Measurements from ENCODE around the gene FRMD4B. TPM values are rescaled to one million over a fixed set of nuclear protein-coding genes. Genes with fewer than 3 reads are reported as not detected.

FRMD4B gene
- total RNA-seq, 1 experiment from 2014 or later = 0.90 TPM

DNA sequence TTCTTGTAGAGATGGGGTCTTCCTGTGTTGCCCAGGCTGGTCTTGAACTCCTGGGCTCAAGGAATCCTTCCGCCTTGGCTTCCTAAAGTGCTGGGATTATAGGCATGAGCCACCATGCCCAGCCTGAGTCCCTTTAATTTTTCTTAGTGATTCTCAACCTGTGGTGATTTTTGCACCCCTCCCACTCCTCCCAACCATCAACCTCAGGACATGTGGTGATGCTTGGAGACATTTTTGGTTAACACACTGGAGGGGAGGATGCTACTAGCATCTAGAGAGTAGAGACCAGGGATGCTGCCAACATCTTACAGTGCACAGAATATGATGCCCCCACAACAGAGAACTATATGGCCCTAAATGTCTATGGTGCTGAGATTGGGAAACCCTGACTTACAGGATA is 180.5 kb downstream of the FRMD4B start:
- POLR2A ChIA-PET = no interaction called here
- BruUV-seq (replicated peaks) = no TSS peak
- no peak for ATAC-seq
- Histone ChIP-seq H3K9me3 (ENCODE audit: control insufficient read depth, insufficient read depth, low read depth, low read length) (no peaks in the 10 kb centered on the region), H3K27me3 (ENCODE audit: control insufficient read depth, insufficient read depth, low read length) (no peaks in the 10 kb centered on the region), H3K36me3 (ENCODE audit: control insufficient read depth, insufficient read depth, low read length) (no peaks in the 10 kb centered on the region), H3K4me3 (ENCODE audit: low read depth in 2 of 2, low read length in 2 of 2) (no peak overlapping the region), H3K4me1 (ENCODE audit: control insufficient read depth, insufficient read depth, low read length) (0 out of 2 replicates have a peak, but pooled peaks cover 3% of the 10 kb centered on the region), H3K27ac (ENCODE audit: low read length) (no peak overlapping the region)
- DNase-seq (ENCODE audit: low read depth, low spot score) = no peak
- in situ Hi-C loops (cut with HindIII; ENCODE audit: low pct_unique_long_range_greater_than_20kb, low sequenced_read_pairs) (no loop called here), intact Hi-C loops (cut with micrococcal nuclease; ENCODE audit: unreplicated experiment) (no loop called here)
- CTCF ChIA-PET = no interaction called here
- no peak for TF ChIP-seq POLR2AphosphoS5 (IDR thresholded peaks at IDR 0.05; ENCODE audit: low read depth, low read length)
- TF ChIP-seq SIN3A (IDR thresholded peaks at IDR 0.05; ENCODE audit: borderline replicate concordance, insufficient read depth, low read depth, low read length) = no peak
- TF ChIP-seq TCF7L2 (IDR thresholded peaks at IDR 0.05; ENCODE audit: low read depth, low read length) = no peak
- TF ChIP-seq, protein P1, sequence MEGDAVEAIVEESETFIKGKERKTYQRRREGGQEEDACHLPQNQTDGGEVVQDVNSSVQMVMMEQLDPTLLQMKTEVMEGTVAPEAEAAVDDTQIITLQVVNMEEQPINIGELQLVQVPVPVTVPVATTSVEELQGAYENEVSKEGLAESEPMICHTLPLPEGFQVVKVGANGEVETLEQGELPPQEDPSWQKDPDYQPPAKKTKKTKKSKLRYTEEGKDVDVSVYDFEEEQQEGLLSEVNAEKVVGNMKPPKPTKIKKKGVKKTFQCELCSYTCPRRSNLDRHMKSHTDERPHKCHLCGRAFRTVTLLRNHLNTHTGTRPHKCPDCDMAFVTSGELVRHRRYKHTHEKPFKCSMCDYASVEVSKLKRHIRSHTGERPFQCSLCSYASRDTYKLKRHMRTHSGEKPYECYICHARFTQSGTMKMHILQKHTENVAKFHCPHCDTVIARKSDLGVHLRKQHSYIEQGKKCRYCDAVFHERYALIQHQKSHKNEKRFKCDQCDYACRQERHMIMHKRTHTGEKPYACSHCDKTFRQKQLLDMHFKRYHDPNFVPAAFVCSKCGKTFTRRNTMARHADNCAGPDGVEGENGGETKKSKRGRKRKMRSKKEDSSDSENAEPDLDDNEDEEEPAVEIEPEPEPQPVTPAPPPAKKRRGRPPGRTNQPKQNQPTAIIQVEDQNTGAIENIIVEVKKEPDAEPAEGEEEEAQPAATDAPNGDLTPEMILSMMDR (IDR thresholded peaks at IDR 0.05) = no peak
- TF ChIP-seq, protein P2, sequence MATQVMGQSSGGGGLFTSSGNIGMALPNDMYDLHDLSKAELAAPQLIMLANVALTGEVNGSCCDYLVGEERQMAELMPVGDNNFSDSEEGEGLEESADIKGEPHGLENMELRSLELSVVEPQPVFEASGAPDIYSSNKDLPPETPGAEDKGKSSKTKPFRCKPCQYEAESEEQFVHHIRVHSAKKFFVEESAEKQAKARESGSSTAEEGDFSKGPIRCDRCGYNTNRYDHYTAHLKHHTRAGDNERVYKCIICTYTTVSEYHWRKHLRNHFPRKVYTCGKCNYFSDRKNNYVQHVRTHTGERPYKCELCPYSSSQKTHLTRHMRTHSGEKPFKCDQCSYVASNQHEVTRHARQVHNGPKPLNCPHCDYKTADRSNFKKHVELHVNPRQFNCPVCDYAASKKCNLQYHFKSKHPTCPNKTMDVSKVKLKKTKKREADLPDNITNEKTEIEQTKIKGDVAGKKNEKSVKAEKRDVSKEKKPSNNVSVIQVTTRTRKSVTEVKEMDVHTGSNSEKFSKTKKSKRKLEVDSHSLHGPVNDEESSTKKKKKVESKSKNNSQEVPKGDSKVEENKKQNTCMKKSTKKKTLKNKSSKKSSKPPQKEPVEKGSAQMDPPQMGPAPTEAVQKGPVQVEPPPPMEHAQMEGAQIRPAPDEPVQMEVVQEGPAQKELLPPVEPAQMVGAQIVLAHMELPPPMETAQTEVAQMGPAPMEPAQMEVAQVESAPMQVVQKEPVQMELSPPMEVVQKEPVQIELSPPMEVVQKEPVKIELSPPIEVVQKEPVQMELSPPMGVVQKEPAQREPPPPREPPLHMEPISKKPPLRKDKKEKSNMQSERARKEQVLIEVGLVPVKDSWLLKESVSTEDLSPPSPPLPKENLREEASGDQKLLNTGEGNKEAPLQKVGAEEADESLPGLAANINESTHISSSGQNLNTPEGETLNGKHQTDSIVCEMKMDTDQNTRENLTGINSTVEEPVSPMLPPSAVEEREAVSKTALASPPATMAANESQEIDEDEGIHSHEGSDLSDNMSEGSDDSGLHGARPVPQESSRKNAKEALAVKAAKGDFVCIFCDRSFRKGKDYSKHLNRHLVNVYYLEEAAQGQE (IDR thresholded peaks at IDR 0.05; ENCODE audit: insufficient read depth in 1 of 2, low read depth in 2 of 2, low read length in 1 of 2) = no peak

DNA sequence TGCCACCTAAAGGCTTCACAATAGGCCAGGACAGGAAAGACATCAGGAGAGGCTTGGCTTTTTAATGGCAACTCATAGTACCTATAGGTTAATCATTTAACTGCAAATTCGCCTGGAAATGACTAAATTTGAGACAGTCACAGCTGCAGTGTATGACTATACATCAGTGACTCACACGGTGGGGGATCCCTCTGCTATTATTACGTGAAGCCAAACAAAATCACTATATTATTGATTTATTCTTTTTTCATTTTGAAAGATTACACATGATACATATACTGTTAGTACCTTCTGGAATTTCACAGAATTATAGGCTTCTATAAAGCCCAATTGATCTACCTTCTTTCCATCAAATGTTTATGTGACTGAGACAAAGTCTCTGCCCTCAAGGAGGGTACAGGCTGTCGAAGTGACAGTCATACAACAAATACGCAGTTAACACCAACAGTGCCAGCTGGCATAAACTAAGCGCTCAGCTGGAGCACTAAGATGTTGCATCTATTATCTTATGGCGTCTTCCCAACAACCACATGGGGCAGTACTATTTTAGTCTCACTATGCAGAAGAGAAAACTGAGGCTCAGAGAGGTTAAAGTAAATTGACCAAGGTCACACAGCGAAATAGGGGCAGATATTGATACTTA is 181.5 kb downstream of the FRMD4B start:
- intact Hi-C loops (cut with micrococcal nuclease; ENCODE audit: unreplicated experiment) (no loop called here), in situ Hi-C loops (cut with HindIII; ENCODE audit: low pct_unique_long_range_greater_than_20kb, low sequenced_read_pairs) (no loop called here)
- POLR2A ChIA-PET = no interaction called here
- Histone ChIP-seq H3K4me1 (ENCODE audit: control insufficient read depth, insufficient read depth, low read length) (0 out of 2 replicates have a peak, but pooled peaks cover 3% of the 10 kb centered on the region), H3K27ac (ENCODE audit: low read length) (no peak overlapping the region), H3K36me3 (ENCODE audit: control insufficient read depth, insufficient read depth, low read length) (no peaks in the 10 kb centered on the region), H3K27me3 (ENCODE audit: control insufficient read depth, insufficient read depth, low read length) (no peaks in the 10 kb centered on the region), H3K4me3 (ENCODE audit: low read depth in 2 of 2, low read length in 2 of 2) (no peak overlapping the region), H3K9me3 (ENCODE audit: control insufficient read depth, insufficient read depth, low read depth, low read length) (no peaks in the 10 kb centered on the region)
- no peak for TF ChIP-seq POLR2AphosphoS5 (IDR thresholded peaks at IDR 0.05; ENCODE audit: low read depth, low read length)
- no peak for TF ChIP-seq TCF7L2 (IDR thresholded peaks at IDR 0.05; ENCODE audit: low read depth, low read length)
- no peak for TF ChIP-seq SIN3A (IDR thresholded peaks at IDR 0.05; ENCODE audit: borderline replicate concordance, insufficient read depth, low read depth, low read length)
- TF ChIP-seq, protein P2 (IDR thresholded peaks at IDR 0.05; ENCODE audit: insufficient read depth in 1 of 2, low read depth in 2 of 2, low read length in 1 of 2) = no peak
- TF ChIP-seq, protein P1 (IDR thresholded peaks at IDR 0.05) = no peak
- BruUV-seq (replicated peaks) = no TSS peak
- ATAC-seq (no peak), DNase-seq (ENCODE audit: low read depth, low spot score) (no peak)
- CTCF ChIA-PET = no interaction called here
